HG03139 (cell line): ENCODE measurements around the gene SLC26A2.
"Not testable (repeated sequence)": the region's sequence is repeated elsewhere in the genome, so short reads cannot be mapped to it uniquely, and the experiment has no call there.

Experiments
- ATAC-seq: cut with Tn5 transposase; IDR thresholded peaks from one replicate; pipeline ENCODE4 v1.9.1; 2021; ENCODE audit not compliant: unreplicated experiment

SLC26A2 gene

GRCh38 chr5:150000990-150001659 is 40.6 kb downstream of the SLC26A2 start:
- peak; percentile 1 for ATAC-seq

GRCh38 chr5:150001660-150002486 is 41.3 kb downstream of the SLC26A2 start:
- peak; percentile 55 for ATAC-seq

DNA sequence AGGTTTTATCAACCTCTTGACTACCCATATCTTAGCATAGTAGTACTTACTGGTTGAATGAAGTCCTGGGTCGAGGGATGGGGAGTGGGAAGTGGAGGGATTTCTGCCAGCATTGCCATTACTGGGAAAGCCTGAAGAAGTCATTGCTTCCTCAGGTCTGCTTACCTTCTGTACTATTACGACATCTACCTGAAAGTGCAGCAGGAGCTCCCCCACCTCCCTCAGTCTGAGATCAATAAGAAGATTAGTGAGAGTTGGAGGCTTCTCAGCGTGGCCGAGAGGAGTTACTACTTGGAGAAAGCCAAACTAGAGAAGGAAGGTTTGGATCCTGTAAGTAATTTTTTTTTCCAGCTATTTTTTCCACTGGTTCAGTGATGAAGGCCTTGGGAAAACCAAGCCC is 45.8 kb downstream of the SLC26A2 start:
- ATAC-seq = no peak

DNA sequence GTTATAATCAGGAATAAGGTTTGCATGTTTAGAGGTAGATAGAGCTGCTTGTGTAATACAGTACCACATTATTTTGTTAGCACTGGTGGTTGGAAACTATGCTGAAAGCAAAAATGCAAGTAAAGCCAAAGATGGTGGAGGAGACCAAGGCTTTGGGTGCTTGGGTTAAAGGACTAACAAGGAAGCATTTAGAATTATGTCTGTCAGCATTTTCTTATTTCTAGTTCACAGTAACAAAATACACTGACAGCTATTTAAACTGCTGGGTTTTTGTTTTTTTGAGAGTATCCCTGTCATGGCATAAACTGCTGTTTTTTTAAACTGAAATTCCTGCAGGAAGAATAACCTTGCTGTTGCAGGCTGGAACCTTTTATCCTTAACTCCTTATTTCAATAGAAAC is 46.5 kb downstream of the SLC26A2 start:
- ATAC-seq = no peak

- no peak for ATAC-seq
These were observed 49.3 kb downstream of the SLC26A2 start for GRCh38 chr5:150009671-150010387.

DNA sequence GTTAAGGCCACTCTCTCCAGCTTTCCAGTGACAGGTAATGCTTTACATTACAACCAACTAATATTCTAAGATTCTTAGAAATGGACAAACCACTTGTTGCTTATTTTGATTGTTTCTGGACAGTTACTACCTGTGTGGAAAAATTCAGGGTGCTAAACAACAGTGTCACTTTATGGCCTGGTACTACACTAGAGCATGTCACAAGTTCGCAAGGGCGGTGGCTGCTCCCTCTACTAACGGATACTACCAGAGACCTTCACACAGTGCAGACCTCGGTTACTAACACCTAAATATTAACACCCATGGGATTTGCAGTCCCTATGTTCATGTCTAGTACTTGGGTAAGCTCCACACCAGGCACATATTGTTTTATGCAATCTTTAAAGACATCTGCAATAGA is 53.4 kb downstream of the SLC26A2 start:
- no peak for ATAC-seq

- ATAC-seq = no peak
These were observed 53.9 kb downstream of the SLC26A2 start for GRCh38 chr5:150014456-150014855.

- ATAC-seq = no peak
These were observed 54.9 kb downstream of the SLC26A2 start for GRCh38 chr5:150015415-150015814.

DNA sequence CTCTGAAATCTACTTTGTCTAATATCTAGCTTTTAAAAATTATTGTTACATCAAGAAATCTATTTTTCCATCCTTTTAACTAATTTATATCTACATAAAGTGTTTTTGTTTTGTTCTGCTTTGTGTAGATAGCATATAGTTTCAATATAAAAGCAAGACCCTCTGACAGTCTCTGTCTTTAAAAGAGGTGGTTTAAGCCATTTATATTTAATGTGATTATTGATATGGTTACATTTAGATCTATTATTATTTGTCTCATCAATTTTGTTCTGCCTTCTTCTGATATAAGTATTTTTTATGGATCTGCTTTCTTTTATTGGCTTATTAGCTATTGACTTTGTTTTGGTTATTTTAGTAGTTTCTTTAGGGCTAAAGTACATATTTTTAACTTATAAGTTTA is 56.0 kb downstream of the SLC26A2 start:
- ATAC-seq = no peak

DNA sequence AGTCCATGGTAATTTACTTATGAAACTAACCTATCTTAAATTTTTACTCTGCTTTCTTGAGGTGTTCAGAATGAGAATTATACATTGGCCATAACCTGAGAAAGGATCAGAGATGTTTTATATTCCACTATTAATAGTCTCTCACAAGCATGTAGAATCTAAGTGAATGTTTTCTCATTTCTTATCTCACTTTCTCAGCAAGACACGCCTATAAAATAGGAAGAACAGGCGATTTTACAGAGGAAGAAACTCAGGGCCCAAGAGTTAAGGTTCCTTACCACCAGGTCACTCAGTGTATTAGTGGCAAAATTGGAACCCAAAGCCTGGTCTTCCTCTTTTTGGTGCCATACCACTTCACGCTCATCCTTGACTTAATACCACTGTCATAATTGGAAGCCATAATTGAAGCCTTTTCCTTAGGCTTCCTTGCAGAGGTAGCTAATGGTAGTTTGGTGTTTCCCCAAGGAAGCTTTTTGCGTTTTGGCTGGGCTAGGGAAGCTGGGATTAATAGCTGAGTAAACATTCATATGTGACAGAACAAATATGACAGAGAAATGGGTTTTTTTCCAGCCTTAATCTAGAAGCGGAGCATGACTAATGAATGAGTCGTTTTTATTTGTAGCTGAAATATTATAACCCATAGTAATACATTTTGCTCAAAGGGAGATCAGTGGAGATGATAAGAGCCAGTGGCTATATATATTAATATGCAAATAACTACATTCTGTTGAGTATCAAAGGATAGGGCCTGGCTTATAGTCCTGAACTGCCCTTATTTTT is 56.9 kb downstream of the SLC26A2 start:
- ATAC-seq = no peak

GRCh38 chr5:150020249-150020648 is 59.7 kb downstream of the SLC26A2 start:
- ATAC-seq = no peak

DNA sequence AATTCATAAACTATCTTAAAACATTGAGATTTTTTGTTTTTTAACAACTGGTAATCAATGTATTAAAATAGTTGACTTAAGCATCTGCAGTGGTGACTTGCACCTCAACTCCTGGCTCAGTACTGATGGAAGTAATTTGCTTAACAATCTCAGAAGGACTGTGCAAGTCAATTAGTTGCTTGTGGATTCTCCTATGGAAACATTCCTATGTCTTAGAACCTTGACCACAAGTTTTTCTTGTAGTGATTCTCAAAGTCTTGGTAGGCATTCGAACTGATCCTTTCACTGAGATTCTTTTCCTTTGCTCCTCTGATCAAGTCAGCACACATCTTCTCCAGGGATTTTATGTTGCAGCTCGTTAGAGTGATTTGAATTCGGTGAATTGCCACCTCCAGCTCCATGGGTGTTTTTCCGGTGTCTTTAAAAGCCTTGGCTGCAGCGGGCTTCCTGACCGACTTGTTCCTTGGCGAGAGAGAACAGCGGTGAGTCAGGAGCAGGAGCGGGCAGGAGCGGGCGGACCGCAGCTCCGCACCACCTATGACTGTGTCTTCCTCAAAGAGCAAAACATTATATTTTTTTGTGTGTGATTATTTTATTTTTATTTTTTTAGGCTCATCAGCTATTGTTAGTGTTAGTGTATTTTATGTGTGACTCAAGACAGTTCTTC is 61.1 kb downstream of the SLC26A2 start:
- ATAC-seq = no peak

DNA sequence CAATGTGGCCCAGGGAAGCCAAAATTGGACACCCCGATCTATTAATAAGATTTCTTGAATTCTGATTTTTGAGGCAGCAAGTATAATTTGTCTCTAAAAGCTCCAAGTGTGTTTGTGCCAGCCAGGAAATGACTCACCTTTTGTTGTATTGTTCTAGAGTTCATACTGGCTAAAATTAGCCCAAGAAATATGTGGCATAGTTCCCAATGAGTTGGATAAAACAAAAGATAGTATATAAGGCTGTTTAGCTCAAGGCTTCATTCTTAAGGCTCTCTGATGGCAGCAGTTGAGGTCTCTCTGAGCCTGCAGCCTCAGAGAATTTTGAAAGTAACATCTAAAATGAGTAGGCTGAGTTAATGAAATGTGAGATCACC is 61.6 kb downstream of the SLC26A2 start:
- no peak for ATAC-seq

DNA sequence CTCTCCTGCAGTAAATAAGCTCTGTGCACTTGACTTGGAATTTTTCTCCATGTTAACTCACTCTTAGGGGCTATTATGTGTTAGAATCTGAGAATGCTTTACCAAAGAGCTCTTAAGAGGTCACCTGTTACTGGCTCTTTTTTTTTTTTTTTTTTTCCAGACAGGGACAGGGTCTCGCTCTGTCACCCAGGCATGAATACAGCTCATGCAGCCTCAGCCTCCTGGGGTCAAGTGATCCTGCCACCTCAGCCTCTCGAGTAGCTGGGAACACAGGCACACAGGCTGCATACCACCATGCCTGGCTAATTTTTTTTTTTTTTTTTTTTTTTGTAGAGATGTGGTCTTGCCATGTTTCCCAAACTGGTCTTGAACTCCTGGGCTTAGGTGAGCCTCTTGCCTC is 62.1 kb downstream of the SLC26A2 start:
- ATAC-seq = no peak

DNA sequence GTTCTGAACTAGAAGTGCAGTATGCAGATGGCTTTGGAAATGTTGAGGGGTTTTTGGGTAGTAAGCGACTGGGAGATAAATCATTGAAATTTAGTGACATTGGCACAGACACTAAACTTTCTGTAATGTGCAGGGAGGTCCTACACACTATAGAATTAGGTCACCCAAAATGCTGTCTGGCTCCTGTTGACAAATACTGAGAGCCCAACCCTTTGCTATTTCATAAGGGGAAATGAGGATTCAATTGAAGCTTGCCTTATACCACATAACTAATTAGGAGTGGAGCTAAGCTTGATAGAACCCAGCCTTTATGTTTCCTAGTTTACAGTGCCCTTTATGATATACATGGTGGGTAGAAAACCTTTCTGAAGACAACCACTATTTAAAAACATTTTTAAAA is 62.6 kb downstream of the SLC26A2 start:
- ATAC-seq = no peak

DNA sequence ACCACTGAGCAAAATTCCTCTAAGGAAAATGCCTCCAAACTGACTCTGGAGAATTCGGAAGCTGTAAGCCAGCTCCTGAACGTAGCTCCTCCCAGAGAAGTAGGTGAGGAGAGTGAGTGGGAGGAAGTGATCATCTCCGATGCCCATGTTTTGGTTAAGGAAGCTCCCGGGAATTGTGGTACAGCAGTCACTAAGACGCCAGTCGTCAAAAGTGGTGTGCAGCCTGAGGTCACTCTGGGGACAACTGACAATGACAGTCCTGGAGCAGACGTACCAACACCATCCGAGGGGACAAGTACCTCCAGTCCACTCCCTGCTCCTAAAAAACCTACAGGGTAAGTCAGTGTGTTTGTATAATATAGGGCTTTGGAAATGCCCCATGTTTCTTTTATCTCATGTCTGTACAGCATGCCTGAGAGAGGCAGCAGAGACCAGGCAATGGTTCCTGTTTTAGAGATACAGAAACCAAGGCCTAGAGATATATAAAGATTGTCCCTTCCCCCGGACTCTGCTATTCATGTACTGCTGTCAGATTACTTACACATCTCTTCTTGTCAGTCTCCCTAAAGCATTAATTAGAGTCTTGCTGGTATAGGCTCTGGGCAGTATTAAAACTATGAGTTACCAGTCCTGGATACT is 63.9 kb downstream of the SLC26A2 start:
- no peak for ATAC-seq

- no peak for ATAC-seq
These were observed 66.2 kb downstream of the SLC26A2 start for GRCh38 chr5:150026682-150027172.

- not testable (repeated sequence) for ATAC-seq
These were observed 67.5 kb downstream of the SLC26A2 start for GRCh38 chr5:150028047-150028446.

DNA sequence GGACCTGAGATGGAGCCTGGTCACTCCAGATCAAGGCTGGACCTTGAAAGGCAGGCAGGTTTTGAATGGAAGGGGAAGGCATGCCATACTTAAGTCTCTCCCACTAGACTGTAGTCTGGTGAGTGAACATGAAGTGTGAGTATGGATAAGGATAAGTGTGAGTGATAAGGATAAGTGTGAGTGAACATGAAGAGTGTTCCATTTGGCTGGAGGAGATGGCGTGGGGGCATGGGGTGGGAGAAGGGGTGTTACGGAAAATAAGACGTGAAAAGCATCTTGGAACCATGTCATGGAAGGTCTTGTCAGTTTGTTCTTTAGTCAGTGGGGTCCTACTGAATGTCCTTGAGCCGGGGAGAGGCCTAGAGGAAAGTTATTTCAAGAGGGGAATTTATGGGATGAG is 72.8 kb downstream of the SLC26A2 start:
- no peak for ATAC-seq

DNA sequence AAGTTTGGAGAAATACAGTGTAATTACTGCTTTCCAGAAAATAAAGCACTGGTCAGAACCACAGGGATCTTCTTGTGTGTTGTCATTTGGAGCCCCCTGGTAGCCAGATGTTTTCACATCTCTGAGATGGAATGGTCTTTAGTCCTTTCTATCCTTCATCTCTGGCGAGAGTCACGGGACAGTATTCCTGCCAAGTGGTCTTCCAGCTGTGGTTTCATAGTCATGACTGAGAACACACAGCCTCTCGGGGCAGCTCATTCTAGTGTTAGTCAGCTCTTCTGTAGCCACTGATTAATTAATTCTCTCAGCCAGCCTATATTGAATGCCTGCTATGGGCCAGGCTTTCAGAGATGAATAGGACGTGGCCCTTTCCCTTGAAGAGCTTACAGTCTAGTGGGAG is 74.1 kb downstream of the SLC26A2 start:
- ATAC-seq = no peak
